ENCODE data around the gene KCNMB3.

- TF ChIP-seq CTCF (IDR thresholded peaks at IDR 0.05; ENCODE audit: borderline replicate concordance, extremely low read depth, low read length, poor library complexity, severe bottlenecking) (no peak), EZH2 (IDR thresholded peaks at IDR 0.05; ENCODE audit: borderline replicate concordance, low read depth, low read length, severe bottlenecking) (no peak)
These were observed 50.1 kb downstream of the KCNMB3 start for GRCh38 chr3:179200790-179201189.

Measured in DND-41 (cell line).